DOHH2 (cell line): ENCODE measurements around the gene EIF3I.

ENCODE experiments used
- EZH2phosphoT487 ChIP-seq: fragments of 200-600 bp; sonication (generic); IDR thresholded peaks from 2 replicates; pipeline ENCODE4 v1.6.1; 2017; ENCODE audit warnings: borderline replicate concordance, mild to moderate bottlenecking, antibody characterized with exemption, low read length, moderate library complexity, mixed read lengths
- TF ChIP-seq, protein P1 (sequence below): fragments of 200-600 bp; sonication (generic); IDR thresholded peaks from one replicate; pipeline ENCODE4 v1.5.1; 2014; ENCODE audit warnings: antibody characterized with exemption, mild to moderate bottlenecking, low read depth, low read length; ENCODE audit not compliant: poor library complexity, severe bottlenecking

DNA sequence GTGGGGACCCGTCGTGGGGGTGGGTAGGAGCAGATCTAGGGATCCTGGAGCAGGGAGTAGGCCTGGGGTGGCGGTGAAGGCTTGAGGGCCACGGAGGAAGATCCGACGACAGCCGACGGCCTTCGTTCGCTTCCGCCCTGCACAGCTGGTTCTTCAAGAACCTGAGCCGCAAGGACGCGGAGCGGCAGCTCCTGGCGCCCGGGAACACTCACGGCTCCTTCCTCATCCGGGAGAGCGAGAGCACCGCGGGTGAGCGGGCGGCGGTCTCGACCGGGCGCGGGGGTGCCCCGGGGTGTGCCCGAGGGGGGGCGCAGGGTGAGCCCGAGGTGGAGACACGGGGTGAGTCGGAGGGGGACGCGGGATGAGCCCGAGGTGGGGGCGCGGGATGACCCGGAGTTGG, 53.2 kb downstream of the EIF3I start:
- TF ChIP-seq, protein P1, sequence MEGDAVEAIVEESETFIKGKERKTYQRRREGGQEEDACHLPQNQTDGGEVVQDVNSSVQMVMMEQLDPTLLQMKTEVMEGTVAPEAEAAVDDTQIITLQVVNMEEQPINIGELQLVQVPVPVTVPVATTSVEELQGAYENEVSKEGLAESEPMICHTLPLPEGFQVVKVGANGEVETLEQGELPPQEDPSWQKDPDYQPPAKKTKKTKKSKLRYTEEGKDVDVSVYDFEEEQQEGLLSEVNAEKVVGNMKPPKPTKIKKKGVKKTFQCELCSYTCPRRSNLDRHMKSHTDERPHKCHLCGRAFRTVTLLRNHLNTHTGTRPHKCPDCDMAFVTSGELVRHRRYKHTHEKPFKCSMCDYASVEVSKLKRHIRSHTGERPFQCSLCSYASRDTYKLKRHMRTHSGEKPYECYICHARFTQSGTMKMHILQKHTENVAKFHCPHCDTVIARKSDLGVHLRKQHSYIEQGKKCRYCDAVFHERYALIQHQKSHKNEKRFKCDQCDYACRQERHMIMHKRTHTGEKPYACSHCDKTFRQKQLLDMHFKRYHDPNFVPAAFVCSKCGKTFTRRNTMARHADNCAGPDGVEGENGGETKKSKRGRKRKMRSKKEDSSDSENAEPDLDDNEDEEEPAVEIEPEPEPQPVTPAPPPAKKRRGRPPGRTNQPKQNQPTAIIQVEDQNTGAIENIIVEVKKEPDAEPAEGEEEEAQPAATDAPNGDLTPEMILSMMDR: no peak
- no peak for TF ChIP-seq EZH2phosphoT487
